ENCODE measurements around the gene NDUFS5. TPM values are rescaled to one million over a fixed set of nuclear protein-coding genes. Genes with fewer than 3 reads are reported as not detected.

NDUFS5 gene
- total and polyA plus RNA-seq, 4 donors, result 149 to 1,134 (median 354) TPM

- Histone ChIP-seq H3K9me3 (ENCODE audit: control insufficient read depth in 4 of 4, insufficient read depth in 3 of 4, low read length in 3 of 4) (peaks cover 0 to 2% (median 0%) of the 10 kb centered on the region in 4 donors), H3K4me1 (ENCODE audit: control insufficient read depth in 5 of 5, insufficient read depth in 5 of 5, low read length in 5 of 5) (peaks cover 0 to 18% (median 0%) of the 10 kb centered on the region in 5 donors), H3K9ac (ENCODE audit: insufficient read depth in 1 of 2, low read length in 2 of 2) (no peak overlapping the region), H3K27ac (ENCODE audit: low read depth in 1 of 2, low read length in 1 of 2) (no peak overlapping the region), H3K36me3 (ENCODE audit: control insufficient read depth in 4 of 4, insufficient read depth in 4 of 4, low read length in 4 of 4) (no peaks in the 10 kb centered on the region), H3K27me3 (ENCODE audit: control insufficient read depth in 3 of 3, insufficient read depth in 3 of 3, low read length in 2 of 3) (no peaks in the 10 kb centered on the region), H3K4me3 (peak overlapping the region; percentile 19)
- no peak for TF ChIP-seq CTCF (IDR thresholded peaks at IDR 0.05; ENCODE audit: control extremely low read depth, extremely low read depth)
- DNase-seq (peak in 2 of 3 donors; percentile 41 to 43), ATAC-seq (ENCODE audit: insufficient read depth, low FRiP score) (no peak)
- WGBS, 2 donors, result 11 to 23% methylated on average over 20 to 35 of the region's 35 CpGs
These were observed 54.7 kb downstream of the NDUFS5 start for GRCh38 chr1:39080831-39081270.

- 1% methylated on average over 41 to 103 of the region's 105 CpGs for WGBS, 2 donors
- ATAC-seq (ENCODE audit: insufficient read depth, low FRiP score), result peak; percentile 41
- Histone ChIP-seq H3K27ac (ENCODE audit: low read depth in 1 of 2, low read length in 1 of 2) (no peak overlapping the region), H3K4me3 (peak overlapping the region; percentile 35), H3K4me1 (ENCODE audit: control insufficient read depth in 5 of 5, insufficient read depth in 5 of 5, low read length in 5 of 5) (peaks cover 0 to 14% (median 0%) of the 10 kb centered on the region in 5 donors), H3K9me3 (ENCODE audit: control insufficient read depth in 4 of 4, insufficient read depth in 3 of 4, low read length in 3 of 4) (peaks cover 0 to 2% (median 0%) of the 10 kb centered on the region in 4 donors), H3K9ac (ENCODE audit: insufficient read depth in 1 of 2, low read length in 2 of 2) (no peak overlapping the region), H3K36me3 (ENCODE audit: control insufficient read depth in 4 of 4, insufficient read depth in 4 of 4, low read length in 4 of 4) (no peaks in the 10 kb centered on the region), H3K27me3 (ENCODE audit: control insufficient read depth in 3 of 3, insufficient read depth in 3 of 3, low read length in 2 of 3) (no peaks in the 10 kb centered on the region)
- TF ChIP-seq CTCF (IDR thresholded peaks at IDR 0.05; ENCODE audit: control extremely low read depth, extremely low read depth), result no peak
- peak; percentile 37 to 64 (median 50) for DNase-seq
These were observed 55.3 kb downstream of the NDUFS5 start for GRCh38 chr1:39081271-39082009.

- H3K27me3 ChIP-seq (ENCODE audit: control insufficient read depth in 3 of 3, insufficient read depth in 3 of 3, low read length in 2 of 3), result no peaks in the 10 kb centered on the region
- H3K9ac ChIP-seq (ENCODE audit: insufficient read depth in 1 of 2, low read length in 2 of 2), result no peak overlapping the region
These were observed 56.1 kb downstream of the NDUFS5 start for GRCh38 chr1:39082010-39082799.

More at GRCh38 chr1:39082010-39082799, 56.1 kb downstream of the NDUFS5 start:
- ATAC-seq (ENCODE audit: insufficient read depth, low FRiP score) (no peak), DNase-seq (no peak)
- Histone ChIP-seq H3K4me3 (no peak overlapping the region), H3K4me1 (ENCODE audit: control insufficient read depth in 5 of 5, insufficient read depth in 5 of 5, low read length in 5 of 5) (peaks cover 0 to 13% (median 0%) of the 10 kb centered on the region in 5 donors), H3K36me3 (ENCODE audit: control insufficient read depth in 4 of 4, insufficient read depth in 4 of 4, low read length in 4 of 4) (no peaks in the 10 kb centered on the region), H3K27ac (ENCODE audit: low read depth in 1 of 2, low read length in 1 of 2) (no peak overlapping the region), H3K9me3 (ENCODE audit: control insufficient read depth in 4 of 4, insufficient read depth in 3 of 4, low read length in 3 of 4) (peaks cover 0 to 2% (median 0%) of the 10 kb centered on the region in 4 donors)
- WGBS, 2 donors, result 28 to 36% methylated on average over 24 to 29 of the region's 29 CpGs
- TF ChIP-seq CTCF (IDR thresholded peaks at IDR 0.05; ENCODE audit: control extremely low read depth, extremely low read depth), result no peak

All from lung (tissue), 12 donors.